Muscle layer of colon (tissue), 2 donors: ENCODE measurements around the gene ELAVL2.
"Not testable (repeated sequence)": the region's sequence is repeated elsewhere in the genome, so short reads cannot be mapped to it uniquely, and the experiment has no call there.

Experiments used
- H3K27ac ChIP-seq: one replicate; pipeline ENCODE4 v1.7.0; 2013; ENCODE audit warnings: low read depth, mild to moderate bottlenecking, low read length, moderate library complexity
- H3K27me3 ChIP-seq, 2 donors: one replicate each; pipeline ENCODE4 v1.7.0; 2013; ENCODE audit warnings: low read length in 2 of 2, mild to moderate bottlenecking in 2 of 2; ENCODE audit not compliant: insufficient read depth in 2 of 2, control insufficient read depth in 1 of 2
- H3K36me3 ChIP-seq: one replicate; pipeline ENCODE4 v1.7.0; 2013; ENCODE audit warnings: mild to moderate bottlenecking, low read length; ENCODE audit not compliant: insufficient read depth
- H3K4me1 ChIP-seq: one replicate; pipeline ENCODE4 v1.7.0; 2013; ENCODE audit warnings: mild to moderate bottlenecking, low read length; ENCODE audit not compliant: insufficient read depth
- H3K4me3 ChIP-seq, 2 donors: one replicate each; pipeline ENCODE4 v1.7.0; 2013; ENCODE audit warnings: low read length in 2 of 2, low read depth in 1 of 2, mild to moderate bottlenecking in 1 of 2, moderate library complexity in 1 of 2
- H3K9ac ChIP-seq: one replicate; pipeline ENCODE4 v1.7.0; 2013; ENCODE audit warnings: low read length
- H3K9me3 ChIP-seq: one replicate; pipeline ENCODE4 v1.7.0; 2013; ENCODE audit warnings: mild to moderate bottlenecking, low read length
- donor health status: abdominal sarcoma.
- donor health status: Adenocarcinoma of cecum.

ELAVL2 gene

DNA sequence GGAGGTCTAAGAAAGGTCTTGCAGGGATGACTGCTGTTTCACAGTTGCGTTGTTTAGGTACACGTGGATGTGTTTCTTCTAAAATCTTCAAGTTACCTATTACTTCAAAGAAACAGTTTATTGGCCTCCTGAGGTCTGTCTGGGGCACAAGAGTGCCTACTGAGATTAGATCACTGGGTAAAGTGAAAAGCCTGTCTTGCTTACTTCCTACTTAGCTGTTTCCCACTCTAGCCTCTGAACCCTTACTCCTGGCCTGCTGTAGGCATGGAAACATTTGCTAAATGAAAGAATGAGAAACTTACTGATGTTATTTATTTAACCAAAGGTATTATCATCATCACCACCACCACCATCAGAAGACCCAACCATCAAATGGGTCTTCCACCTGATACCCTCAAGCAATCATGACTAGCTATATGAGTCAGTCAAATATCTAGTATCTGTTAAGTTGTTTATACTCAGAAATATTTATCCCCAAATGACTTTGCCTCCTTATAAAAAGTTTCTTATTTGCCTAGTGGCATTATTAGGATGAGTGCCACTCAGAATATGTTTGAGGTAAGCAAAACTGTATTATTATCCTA lies 92.5 kb downstream of the ELAVL2 start:
- H3K9me3 ChIP-seq = no peaks in the 10 kb centered on the region
- no peak overlapping the region for H3K4me3 ChIP-seq
- no peaks in the 10 kb centered on the region for H3K36me3 ChIP-seq
- H3K9ac ChIP-seq = no peak overlapping the region
- no peaks in the 10 kb centered on the region for H3K27me3 ChIP-seq
- H3K4me1 ChIP-seq = no peaks in the 10 kb centered on the region
- H3K27ac ChIP-seq = no peak overlapping the region

DNA sequence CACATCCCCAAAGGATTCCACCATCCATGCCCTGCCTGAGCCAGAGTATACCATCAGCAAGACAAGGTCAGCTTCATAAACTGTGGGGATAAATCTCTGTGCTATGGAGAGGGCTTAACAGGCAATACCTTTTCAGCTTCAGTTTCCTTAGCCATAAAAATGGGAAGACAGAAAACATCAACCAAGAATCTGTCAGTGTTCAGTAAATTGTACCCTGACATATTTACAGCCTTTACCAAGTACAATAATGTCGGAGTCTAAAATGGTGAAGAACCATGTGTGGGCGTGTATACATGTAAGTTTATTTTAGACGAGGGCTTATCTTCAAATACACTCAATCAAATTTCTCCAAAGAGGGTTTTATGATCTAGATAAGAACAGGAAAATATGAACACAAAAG lies 94.7 kb downstream of the ELAVL2 start:
- Histone ChIP-seq H3K9me3 (no peaks in the 10 kb centered on the region), H3K4me3 (no peak overlapping the region), H3K36me3 (no peaks in the 10 kb centered on the region), H3K27me3 (no peaks in the 10 kb centered on the region), H3K9ac (no peak overlapping the region), H3K4me1 (no peaks in the 10 kb centered on the region), H3K27ac (no peak overlapping the region)

- no peaks in the 10 kb centered on the region for H3K27me3 ChIP-seq
- no peak overlapping the region for H3K27ac ChIP-seq
- H3K36me3 ChIP-seq = no peaks in the 10 kb centered on the region
- H3K4me1 ChIP-seq = no peaks in the 10 kb centered on the region
- H3K9ac ChIP-seq = no peak overlapping the region
- no peaks in the 10 kb centered on the region for H3K9me3 ChIP-seq
- H3K4me3 ChIP-seq = no peak overlapping the region
Measured at GRCh38 chr9:23730364-23730763, 95.7 kb downstream of the ELAVL2 start.

DNA sequence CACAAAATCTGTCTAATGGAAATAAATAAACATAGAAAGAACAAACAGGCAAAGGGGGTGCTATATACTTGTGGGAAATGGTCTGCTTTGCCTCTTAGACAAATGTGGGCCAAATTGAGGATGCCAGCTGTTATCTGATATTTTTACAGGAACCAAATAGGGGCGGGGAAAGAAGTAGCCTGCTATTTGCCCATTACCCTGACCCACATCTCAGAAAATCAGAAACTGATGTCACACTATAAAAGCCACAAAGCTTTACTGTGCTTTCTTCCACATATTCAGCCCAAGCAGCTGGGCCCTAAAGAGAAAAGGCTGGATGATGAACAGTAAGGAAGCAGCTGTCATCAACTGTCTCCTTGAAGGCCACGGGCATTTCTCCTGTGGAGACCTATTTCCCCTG lies 97.3 kb downstream of the ELAVL2 start:
- Histone ChIP-seq H3K4me1 (no peaks in the 10 kb centered on the region), H3K9me3 (no peaks in the 10 kb centered on the region), H3K27ac (no peak overlapping the region), H3K9ac (no peak overlapping the region), H3K36me3 (no peaks in the 10 kb centered on the region), H3K27me3 (no peaks in the 10 kb centered on the region), H3K4me3 (no peak overlapping the region)

GRCh38 chr9:23725279-23725946 lies 100.6 kb downstream of the ELAVL2 start:
- Histone ChIP-seq H3K27ac (no peak overlapping the region), H3K4me3 (no peak overlapping the region), H3K27me3 (no peaks in the 10 kb centered on the region), H3K9ac (no peak overlapping the region), H3K9me3 (no peaks in the 10 kb centered on the region), H3K36me3 (no peaks in the 10 kb centered on the region), H3K4me1 (no peaks in the 10 kb centered on the region)

- Histone ChIP-seq H3K4me1 (no peaks in the 10 kb centered on the region), H3K9me3 (no peaks in the 10 kb centered on the region), H3K27me3 (no peaks in the 10 kb centered on the region), H3K4me3 (no peak overlapping the region), H3K27ac (no peak overlapping the region), H3K36me3 (no peaks in the 10 kb centered on the region), H3K9ac (no peak overlapping the region)
Measured at GRCh38 chr9:23723672-23724071, 102.4 kb downstream of the ELAVL2 start.

- H3K4me1 ChIP-seq, H3K9ac ChIP-seq, H3K27me3 ChIP-seq, H3K27ac ChIP-seq, H3K4me3 ChIP-seq, H3K36me3 ChIP-seq, H3K9me3 ChIP-seq: not testable (repeated sequence)
Measured at GRCh38 chr9:23723048-23723447, 103.0 kb downstream of the ELAVL2 start.

DNA sequence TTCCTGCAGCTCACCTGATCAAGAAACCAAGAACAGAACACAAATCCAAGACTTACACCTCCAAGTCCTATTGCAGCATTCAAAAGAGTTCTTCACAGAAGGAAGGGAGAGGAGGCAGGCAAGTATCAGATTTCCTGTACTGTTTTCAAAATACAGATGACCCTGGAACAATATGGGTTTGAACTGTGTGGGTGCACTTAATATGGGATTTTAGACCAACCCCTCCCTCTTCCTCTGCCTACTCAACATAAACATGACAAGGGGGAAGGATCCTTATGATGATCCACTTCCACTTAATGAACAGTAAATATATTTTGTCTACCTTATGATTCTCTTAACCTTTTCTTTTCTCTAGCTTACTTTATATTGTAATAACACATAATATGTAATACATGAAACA lies 104.6 kb downstream of the ELAVL2 start:
- no peak overlapping the region for H3K27ac ChIP-seq

DNA sequence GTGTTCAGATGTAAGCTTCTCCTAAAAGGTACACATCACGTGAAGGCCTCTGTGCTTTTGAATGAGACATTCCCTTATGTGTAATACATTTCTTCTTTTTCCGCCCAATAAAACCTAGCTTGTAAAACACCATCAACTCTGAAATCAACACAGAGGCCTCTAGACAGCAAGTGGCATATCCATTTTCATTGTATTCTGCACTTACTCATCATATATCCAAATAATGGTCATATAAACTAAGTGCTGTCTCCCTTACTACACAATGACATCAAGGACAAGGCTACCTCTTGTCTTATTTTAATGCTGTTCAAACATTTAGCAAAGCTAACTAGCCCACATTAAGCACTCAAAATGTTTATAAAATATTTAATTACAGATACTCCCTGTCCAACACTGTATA lies 108.5 kb downstream of the ELAVL2 start:
- H3K27ac ChIP-seq = no peak overlapping the region
- no peaks in the 10 kb centered on the region for H3K4me1 ChIP-seq
- H3K36me3 ChIP-seq = no peaks in the 10 kb centered on the region
- H3K9me3 ChIP-seq = no peaks in the 10 kb centered on the region
- H3K27me3 ChIP-seq = no peaks in the 10 kb centered on the region
- H3K4me3 ChIP-seq = no peak overlapping the region
- H3K9ac ChIP-seq = no peak overlapping the region

More for the DNA sequence above, 104.6 kb downstream of the ELAVL2 start:
- H3K4me1 ChIP-seq = no peaks in the 10 kb centered on the region
- no peak overlapping the region for H3K4me3 ChIP-seq
- no peaks in the 10 kb centered on the region for H3K9me3 ChIP-seq
- H3K27me3 ChIP-seq = no peaks in the 10 kb centered on the region
- H3K9ac ChIP-seq = no peak overlapping the region
- H3K36me3 ChIP-seq = no peaks in the 10 kb centered on the region

GRCh38 chr9:23707249-23707648 lies 118.8 kb downstream of the ELAVL2 start:
- H3K4me3 ChIP-seq = no peak overlapping the region
- H3K4me1 ChIP-seq = no peaks in the 10 kb centered on the region
- H3K9ac ChIP-seq = no peak overlapping the region
- H3K27ac ChIP-seq = no peak overlapping the region
- H3K9me3 ChIP-seq = no peaks in the 10 kb centered on the region
- no peaks in the 10 kb centered on the region for H3K27me3 ChIP-seq
- no peaks in the 10 kb centered on the region for H3K36me3 ChIP-seq

DNA sequence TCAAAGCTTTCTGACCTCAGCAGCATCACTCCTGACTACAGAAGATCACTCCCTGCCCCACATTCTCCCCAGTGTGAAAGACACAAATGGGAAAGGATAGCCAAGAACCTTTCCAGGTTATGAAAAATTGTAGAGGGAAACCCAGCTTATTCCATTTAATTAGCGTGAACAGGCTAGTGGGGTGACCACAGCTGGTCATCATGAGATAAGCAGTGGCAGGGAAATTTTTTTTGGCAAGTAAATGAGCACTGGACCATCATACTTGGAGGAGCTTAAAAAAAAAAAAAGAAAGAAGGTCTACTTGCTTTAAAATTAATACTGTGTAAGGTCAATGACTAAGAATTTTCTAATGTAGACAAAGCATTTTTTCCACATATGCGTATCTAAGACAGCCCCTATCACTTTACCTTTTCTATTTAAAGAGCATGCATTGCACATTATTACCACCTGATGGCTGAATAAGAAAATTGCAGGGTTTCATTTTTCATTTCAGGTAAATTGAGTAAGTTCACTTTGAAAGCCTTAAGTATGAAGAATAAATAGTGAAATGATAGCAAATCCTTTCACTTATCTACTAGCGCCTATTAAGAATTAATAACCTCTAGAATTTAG lies 123.6 kb downstream of the ELAVL2 start:
- Histone ChIP-seq H3K9me3 (no peaks in the 10 kb centered on the region), H3K4me3 (no peak overlapping the region), H3K4me1 (no peaks in the 10 kb centered on the region), H3K27ac (no peak overlapping the region), H3K36me3 (no peaks in the 10 kb centered on the region), H3K9ac (no peak overlapping the region), H3K27me3 (no peaks in the 10 kb centered on the region)

DNA sequence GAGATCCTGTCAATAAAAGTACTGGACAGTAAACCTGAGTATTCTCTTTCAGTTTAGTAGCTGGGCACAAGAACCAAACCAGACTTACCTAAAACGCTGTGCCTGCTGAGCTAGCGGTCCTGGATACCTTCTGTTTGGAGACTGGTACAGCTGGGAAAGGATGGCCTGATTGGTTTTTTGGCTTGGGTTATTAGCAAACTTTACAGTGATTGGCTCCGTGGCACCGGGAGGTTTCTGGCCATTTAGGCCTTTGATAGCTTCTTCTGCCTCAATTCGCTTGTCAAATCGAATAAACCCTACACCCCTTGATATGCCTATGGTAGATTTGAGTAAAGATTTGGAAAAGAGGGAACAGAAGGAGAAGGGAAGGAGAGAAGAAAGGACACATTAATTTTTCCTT lies 124.7 kb downstream of the ELAVL2 start:
- no peaks in the 10 kb centered on the region for H3K9me3 ChIP-seq
- no peaks in the 10 kb centered on the region for H3K36me3 ChIP-seq
- no peaks in the 10 kb centered on the region for H3K4me1 ChIP-seq
- H3K27ac ChIP-seq = no peak overlapping the region
- H3K4me3 ChIP-seq = no peak overlapping the region
- H3K27me3 ChIP-seq = no peaks in the 10 kb centered on the region
- no peak overlapping the region for H3K9ac ChIP-seq
